Muscle layer of colon (tissue), 2 donors: Measurements from ENCODE around the gene SESN1.
"Not testable (repeated sequence)": the region's sequence is repeated elsewhere in the genome, so short reads cannot be mapped to it uniquely, and the experiment has no call there.

ENCODE experiments used
- H3K27ac ChIP-seq: one replicate; pipeline ENCODE4 v1.7.0; 2013; ENCODE audit warnings: low read depth, mild to moderate bottlenecking, low read length, moderate library complexity
- H3K27me3 ChIP-seq, 2 donors: one replicate each; pipeline ENCODE4 v1.7.0; 2013; ENCODE audit warnings: low read length in 2 of 2, mild to moderate bottlenecking in 2 of 2; ENCODE audit not compliant: insufficient read depth in 2 of 2, control insufficient read depth in 1 of 2
- H3K36me3 ChIP-seq: one replicate; pipeline ENCODE4 v1.7.0; 2013; ENCODE audit warnings: mild to moderate bottlenecking, low read length; ENCODE audit not compliant: insufficient read depth
- H3K4me1 ChIP-seq: one replicate; pipeline ENCODE4 v1.7.0; 2013; ENCODE audit warnings: mild to moderate bottlenecking, low read length; ENCODE audit not compliant: insufficient read depth
- H3K4me3 ChIP-seq, 2 donors: one replicate each; pipeline ENCODE4 v1.7.0; 2013; ENCODE audit warnings: low read length in 2 of 2, low read depth in 1 of 2, mild to moderate bottlenecking in 1 of 2, moderate library complexity in 1 of 2
- H3K9ac ChIP-seq: one replicate; pipeline ENCODE4 v1.7.0; 2013; ENCODE audit warnings: low read length
- H3K9me3 ChIP-seq: one replicate; pipeline ENCODE4 v1.7.0; 2013; ENCODE audit warnings: mild to moderate bottlenecking, low read length
- donor health status: abdominal sarcoma.
- donor health status: Adenocarcinoma of cecum.

SESN1 gene

DNA sequence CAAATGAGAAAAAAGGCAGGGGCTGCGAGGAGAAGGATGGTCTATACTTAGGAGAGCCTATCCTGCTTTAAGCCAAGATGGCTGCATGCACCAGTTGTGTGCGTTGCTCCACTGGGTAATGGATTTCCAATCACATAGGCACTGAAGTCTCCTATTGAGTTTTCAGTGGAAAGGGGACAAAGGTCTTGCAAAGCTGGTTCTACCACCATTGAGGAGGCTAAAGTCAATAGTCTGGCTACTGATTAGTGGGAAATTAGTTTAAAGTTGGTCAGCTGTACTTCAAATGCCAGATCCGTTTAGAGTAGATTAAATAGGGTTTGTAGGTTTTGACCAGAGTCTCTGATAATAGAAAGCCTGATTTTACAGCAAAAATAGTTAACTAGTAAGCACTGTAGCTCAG lies 104.9 kb downstream of the SESN1 start:
- H3K4me3 ChIP-seq = no peak overlapping the region
- no peaks in the 10 kb centered on the region for H3K27me3 ChIP-seq
- no peak overlapping the region for H3K27ac ChIP-seq
- H3K36me3 ChIP-seq = peaks cover 60% of the 10 kb centered on the region
- H3K9ac ChIP-seq = no peak overlapping the region
- peaks cover 16% of the 10 kb centered on the region for H3K4me1 ChIP-seq
- no peaks in the 10 kb centered on the region for H3K9me3 ChIP-seq

DNA sequence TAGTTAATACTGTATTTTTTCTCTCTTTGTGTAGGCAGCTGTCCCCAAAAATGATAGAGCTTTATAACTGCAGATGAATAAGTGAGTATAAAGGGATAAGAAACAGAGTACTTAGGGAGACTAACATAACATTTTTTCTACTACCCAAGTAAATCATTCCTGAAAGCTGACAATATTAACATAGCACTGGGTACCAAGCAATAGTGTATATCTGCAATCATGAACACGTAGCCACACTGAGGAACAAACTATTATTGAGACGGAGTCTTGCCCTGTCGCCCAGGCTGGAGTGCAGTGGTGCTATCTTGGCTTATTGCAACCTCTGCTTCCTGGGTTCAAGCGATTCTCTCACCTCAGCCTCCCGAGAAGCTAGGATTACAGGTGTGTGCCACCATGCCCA lies 105.9 kb downstream of the SESN1 start:
- H3K27me3 ChIP-seq = no peaks in the 10 kb centered on the region
- peaks cover 58% of the 10 kb centered on the region for H3K36me3 ChIP-seq
- no peaks in the 10 kb centered on the region for H3K9me3 ChIP-seq
- no peak overlapping the region for H3K27ac ChIP-seq
- H3K4me3 ChIP-seq = no peak overlapping the region
- H3K9ac ChIP-seq = no peak overlapping the region
- H3K4me1 ChIP-seq = peaks cover 16% of the 10 kb centered on the region

DNA sequence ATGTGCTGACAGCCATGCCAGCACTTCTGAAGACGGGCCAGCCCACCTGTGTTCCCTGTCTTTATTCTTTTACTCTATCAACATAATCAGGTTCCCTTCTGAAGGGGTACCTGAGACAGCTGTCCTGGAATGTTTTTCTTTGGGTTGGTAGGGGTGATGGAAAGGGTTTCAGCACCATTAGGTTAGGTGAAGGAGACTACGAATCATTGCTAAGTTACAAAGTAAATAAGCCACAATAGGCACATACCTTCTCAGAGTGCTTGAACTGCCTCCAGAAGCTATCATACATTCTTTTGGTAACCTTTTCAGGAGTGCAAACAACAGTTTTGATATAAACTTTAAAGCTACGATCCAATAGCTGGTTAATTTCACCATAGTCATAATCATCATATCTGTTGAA lies 106.3 kb downstream of the SESN1 start:
- Histone ChIP-seq H3K9me3 (no peaks in the 10 kb centered on the region), H3K4me3 (no peak overlapping the region), H3K9ac (no peak overlapping the region), H3K27ac (no peak overlapping the region), H3K4me1 (peaks cover 16% of the 10 kb centered on the region), H3K27me3 (no peaks in the 10 kb centered on the region), H3K36me3 (peaks cover 53% of the 10 kb centered on the region)

DNA sequence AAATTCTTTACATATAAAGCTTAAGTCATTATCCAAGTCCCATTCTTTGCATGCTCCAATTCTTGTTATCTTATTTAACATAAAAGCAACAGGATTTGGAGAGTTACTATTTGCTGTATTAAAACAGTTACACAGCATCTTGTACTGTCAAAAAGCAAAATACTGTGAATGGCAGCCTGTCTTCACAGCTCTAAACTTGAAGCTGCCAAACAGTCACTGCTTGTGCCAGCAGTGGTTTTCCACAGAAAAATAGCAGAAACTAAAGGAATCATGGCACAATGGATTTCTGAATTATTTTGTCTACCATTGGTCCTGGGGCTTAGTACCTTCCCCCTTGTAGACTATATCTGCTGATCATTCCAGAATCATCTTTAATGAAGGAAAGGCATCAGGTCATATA lies 107.5 kb downstream of the SESN1 start:
- H3K27me3 ChIP-seq = no peaks in the 10 kb centered on the region
- peaks cover 47% of the 10 kb centered on the region for H3K36me3 ChIP-seq
- H3K9ac ChIP-seq = no peak overlapping the region
- H3K4me1 ChIP-seq = peaks cover 16% of the 10 kb centered on the region
- no peak overlapping the region for H3K27ac ChIP-seq
- no peak overlapping the region for H3K4me3 ChIP-seq
- no peaks in the 10 kb centered on the region for H3K9me3 ChIP-seq

DNA sequence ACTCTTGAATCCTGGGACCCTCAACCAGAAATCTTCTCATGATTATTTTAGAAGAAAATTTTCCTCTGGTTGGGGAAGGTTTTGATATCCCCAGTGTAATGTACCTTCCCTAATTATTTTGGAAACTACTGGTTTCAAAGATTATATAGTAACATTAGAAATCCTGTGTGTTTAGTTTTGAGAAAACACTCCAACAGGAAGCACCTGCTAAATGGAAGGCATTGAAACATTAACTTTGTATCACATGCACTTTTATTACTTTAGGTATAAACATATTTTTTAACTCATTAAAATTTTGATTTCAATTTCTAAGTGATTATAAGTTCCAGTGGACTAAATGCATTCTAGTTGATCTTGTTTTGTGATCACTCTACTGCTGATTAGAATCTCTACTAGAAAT lies 109.3 kb downstream of the SESN1 start:
- H3K4me1 ChIP-seq = peaks cover 8% of the 10 kb centered on the region
- no peaks in the 10 kb centered on the region for H3K27me3 ChIP-seq
- H3K9me3 ChIP-seq = no peaks in the 10 kb centered on the region
- H3K36me3 ChIP-seq = peaks cover 30% of the 10 kb centered on the region
- H3K4me3 ChIP-seq = no peak overlapping the region
- no peak overlapping the region for H3K27ac ChIP-seq
- H3K9ac ChIP-seq = no peak overlapping the region

DNA sequence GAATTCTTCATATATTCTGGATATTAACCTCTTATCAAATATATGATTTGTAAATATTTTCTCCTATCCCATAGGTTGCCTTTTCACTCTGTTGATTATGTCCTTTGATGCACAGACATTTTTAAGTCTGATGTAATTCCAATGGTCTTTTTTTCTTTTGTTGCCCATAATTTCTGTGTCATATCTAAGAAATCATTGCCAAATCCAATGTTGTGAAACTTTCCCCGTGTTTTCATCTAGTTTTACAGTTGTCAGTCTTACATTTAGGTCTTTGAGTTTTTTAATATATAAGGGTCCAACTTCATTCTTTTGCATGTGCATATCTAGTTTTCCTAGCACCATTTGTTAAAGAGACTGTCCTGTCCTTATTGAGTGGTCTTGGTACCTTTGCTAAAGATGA lies 111.5 kb downstream of the SESN1 start:
- Histone ChIP-seq H3K9me3 (no peaks in the 10 kb centered on the region), H3K27ac (no peak overlapping the region), H3K4me1 (peaks cover under 1% of the 10 kb centered on the region), H3K27me3 (no peaks in the 10 kb centered on the region), H3K9ac (no peak overlapping the region), H3K4me3 (no peak overlapping the region), H3K36me3 (peaks cover 17% of the 10 kb centered on the region)

DNA sequence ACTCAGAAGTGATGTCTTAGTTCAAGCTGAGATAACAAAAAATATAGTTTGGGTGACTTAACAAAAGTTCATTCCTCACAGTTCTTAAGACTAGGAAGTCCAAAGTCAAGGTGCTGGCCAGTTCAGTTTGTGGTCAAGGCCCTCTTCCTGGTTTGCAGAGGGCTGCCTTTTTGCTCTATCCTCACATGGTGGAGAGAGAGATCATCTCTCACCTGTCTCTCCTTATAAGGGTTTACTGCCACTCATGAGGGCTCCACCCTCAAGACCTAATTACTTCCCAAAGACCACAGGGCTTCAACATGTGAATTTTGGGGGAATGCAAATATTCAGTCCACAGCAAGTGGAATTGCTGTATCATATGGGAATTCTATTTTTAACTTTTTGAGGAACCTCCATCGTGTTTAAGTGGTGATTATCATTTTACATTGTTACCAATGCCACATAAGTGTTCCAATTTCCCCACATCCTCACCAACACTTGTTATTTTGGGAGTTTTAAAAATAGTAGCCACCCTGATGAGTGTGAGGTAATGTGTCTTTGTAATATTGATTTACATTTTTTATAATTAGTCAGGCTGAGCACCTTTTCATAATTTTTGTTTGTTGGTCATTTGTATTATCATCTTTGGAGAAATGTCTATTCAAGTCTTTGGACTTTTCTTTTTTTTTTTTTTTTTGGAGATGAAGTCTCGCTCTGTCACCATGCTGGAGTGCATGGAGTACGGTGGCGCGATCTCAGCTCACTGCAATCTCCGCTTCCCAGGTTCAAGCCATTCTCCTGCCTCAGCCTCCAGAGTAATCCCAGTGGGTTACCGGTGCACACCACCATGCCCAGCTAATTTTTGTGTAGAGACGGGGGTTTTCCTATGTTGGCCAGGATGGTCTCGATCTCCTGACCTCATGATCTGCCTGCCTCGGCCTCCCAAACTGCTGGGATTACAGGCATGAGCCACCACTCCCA lies 112.2 kb downstream of the SESN1 start:
- Histone ChIP-seq H3K9me3 (no peaks in the 10 kb centered on the region), H3K9ac (no peak overlapping the region), H3K4me3 (no peak overlapping the region), H3K27ac (no peak overlapping the region), H3K4me1 (no peaks in the 10 kb centered on the region), H3K36me3 (peaks cover 10% of the 10 kb centered on the region), H3K27me3 (no peaks in the 10 kb centered on the region)

DNA sequence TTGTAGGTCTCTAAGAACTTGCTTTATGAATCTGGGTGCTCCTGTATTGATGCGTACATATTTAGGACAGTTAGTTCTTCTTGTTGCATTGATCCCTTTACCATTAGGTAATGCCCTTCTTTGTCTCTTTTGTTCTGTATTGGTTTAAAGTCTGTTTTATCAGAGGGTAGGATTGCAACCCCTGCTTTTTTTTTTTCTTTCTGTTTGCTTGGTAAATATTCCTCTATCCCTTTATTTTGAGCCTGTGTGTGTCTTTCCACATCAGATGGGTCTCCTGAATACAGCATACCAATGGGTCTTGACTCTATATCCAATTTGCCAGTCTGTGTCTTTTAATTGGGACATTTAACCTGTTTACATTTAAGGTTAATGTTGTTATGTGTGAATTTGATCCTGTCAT lies 116.0 kb downstream of the SESN1 start:
- not testable (repeated sequence) for H3K27ac ChIP-seq, H3K9me3 ChIP-seq, H3K9ac ChIP-seq, H3K27me3 ChIP-seq, H3K4me3 ChIP-seq, H3K36me3 ChIP-seq, H3K4me1 ChIP-seq

DNA sequence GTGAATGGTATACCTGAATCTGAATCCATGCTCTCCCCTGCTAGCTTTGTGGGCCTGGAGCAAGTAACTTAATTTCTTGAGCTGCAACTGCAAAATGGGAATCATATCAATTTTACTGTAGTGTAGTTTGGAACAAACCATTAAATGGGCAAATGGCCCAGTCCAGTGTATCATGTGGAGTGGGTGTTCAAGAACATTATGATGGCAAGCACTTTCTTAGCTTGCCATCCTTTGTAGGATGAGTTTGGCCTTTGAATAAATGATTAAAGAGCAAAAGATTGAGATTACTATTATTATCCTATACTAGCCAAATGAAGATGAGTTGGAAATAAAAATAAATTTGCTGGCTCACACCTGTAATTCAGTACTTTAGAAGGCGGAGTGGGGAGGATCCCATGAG lies 120.4 kb downstream of the SESN1 start:
- H3K9me3 ChIP-seq = no peaks in the 10 kb centered on the region
- no peaks in the 10 kb centered on the region for H3K4me1 ChIP-seq
- H3K27me3 ChIP-seq = no peaks in the 10 kb centered on the region
- H3K27ac ChIP-seq = no peak overlapping the region
- H3K4me3 ChIP-seq = no peak overlapping the region
- H3K9ac ChIP-seq = no peak overlapping the region
- no peaks in the 10 kb centered on the region for H3K36me3 ChIP-seq

DNA sequence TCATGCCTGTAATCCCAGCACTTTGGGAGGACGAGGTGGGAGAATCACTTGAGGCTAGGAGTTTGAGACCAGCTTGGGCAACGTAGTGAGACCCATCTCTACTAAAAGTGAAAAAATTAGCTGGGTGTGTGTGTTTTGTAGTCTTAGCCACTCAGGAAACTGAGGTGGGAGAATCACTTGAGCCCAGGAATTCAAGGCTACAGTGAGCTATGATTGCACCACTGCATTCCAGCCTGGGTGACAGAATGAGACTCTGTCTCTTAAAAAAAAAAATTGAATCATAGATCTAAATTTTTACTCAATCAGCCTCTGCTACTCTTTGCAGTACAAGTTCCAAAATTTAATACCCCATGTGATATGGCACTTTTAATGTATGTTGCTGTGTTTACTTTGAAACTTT lies 124.9 kb downstream of the SESN1 start:
- Histone ChIP-seq H3K9ac (no peak overlapping the region), H3K4me3 (no peak overlapping the region), H3K4me1 (no peaks in the 10 kb centered on the region), H3K27me3 (no peaks in the 10 kb centered on the region), H3K9me3 (no peaks in the 10 kb centered on the region), H3K36me3 (no peaks in the 10 kb centered on the region), H3K27ac (no peak overlapping the region)

DNA sequence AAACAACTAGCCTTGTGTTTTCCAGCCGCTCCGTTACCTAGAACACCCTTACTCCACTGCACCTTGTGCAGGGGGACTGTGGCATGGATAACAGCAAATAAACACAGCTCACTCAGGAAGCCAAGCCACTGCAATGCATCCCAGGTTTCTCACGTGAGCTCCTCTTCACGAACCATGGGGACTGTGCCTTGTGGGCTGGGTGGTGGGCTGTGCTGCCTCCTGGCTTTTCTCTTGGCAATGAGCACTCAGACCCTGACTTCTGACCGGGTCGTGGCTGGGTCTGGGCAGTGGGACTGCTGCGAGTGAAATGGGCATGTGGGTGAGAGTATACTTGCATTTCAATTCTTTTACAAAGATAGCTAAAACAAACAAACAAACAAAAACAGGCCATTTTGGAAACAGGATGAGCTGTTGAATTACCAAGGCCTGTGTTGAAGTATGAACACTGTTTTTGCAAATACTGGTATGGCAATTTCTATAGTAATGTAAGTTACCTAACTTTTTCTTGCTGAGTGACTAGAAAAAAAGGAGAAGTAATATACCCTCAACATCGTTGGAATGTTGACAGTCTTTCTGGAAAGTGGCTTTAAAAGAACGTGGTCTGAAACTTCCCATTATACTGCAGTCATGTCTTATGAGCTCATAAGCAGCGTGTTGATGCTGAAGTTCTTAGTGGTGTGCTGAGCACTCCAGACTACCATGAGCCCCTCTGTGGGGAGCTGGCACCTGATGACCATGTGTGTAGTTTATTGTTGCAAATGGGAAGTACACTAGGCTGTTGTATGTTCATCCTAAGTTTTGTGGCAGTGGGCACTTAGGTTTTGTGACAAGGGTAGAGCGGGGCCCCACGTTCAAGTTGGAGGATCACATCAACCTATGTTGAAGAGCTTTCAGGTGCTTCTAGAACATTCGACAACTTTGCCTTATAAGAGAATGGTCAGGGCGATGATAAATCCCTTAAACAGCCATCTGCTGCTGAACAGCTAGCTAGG lies 126.0 kb downstream of the SESN1 start:
- no peak overlapping the region for H3K27ac ChIP-seq
- H3K9me3 ChIP-seq = no peaks in the 10 kb centered on the region
- H3K36me3 ChIP-seq = no peaks in the 10 kb centered on the region
- no peak overlapping the region for H3K9ac ChIP-seq
- H3K4me1 ChIP-seq = no peaks in the 10 kb centered on the region
- H3K4me3 ChIP-seq = no peak overlapping the region
- H3K27me3 ChIP-seq = no peaks in the 10 kb centered on the region
